HG02623 (cell line): Measurements from ENCODE around the gene CS.
A peak's percentile ranks its signal among the peaks of the same experiment; 100 is the strongest.
"Not testable (repeated sequence)": the region's sequence is repeated elsewhere in the genome, so short reads cannot be mapped to it uniquely, and the experiment has no call there.

Experiments
- ATAC-seq: cut with Tn5 transposase; IDR thresholded peaks from one replicate; pipeline ENCODE4 v1.9.1; 2021; ENCODE audit warnings: moderate library complexity; ENCODE audit not compliant: unreplicated experiment

CS gene

DNA sequence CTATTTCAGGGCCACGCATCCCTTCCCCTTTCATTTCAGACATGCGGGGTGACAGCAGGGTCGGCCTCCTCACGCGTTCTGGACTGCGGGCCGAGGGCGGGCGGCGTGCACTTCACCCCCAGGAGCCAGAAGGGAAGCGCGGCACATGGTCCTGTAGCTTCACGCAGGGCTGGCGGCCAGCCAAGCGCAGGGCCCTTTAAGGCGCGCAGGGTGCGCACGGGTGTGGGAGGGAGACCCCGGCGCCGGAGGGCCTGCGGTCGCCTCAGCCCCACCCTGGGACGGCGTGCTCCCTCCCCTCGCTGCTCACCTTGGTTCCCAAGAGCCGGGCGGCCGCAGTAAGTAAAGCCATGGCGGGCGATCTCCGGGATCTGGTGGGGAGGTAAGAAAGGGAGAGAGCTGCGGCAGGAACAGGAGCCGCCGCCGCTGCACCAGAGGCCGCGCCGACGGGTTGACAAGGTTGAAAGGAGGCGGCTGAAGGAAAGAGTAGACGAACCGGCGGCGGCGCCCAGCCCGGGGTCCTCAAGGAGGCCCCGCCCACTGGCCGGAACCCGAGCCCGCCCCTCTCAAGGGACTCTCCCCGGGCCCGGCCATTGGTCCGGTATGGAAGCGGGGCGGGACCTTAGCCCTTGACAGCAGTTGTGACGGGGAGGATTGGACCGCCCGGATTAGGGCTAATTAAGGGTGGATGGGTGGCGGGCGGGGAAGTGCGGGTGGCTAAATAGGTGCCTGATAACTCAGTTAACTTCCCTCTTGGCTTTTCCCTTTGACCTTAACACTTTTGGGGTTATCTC, at the start of gene CS:
Gene CS, minus strand, starts transcription at position 478 of the 791 bp plus-strand sequence. Its CDS starts 129 bp downstream, at position 349.
- ATAC-seq, result peak; percentile 93

- no peak for ATAC-seq
Observed at GRCh38 chr12:56348776-56349175, 48.6 kb upstream of the CS start.

DNA sequence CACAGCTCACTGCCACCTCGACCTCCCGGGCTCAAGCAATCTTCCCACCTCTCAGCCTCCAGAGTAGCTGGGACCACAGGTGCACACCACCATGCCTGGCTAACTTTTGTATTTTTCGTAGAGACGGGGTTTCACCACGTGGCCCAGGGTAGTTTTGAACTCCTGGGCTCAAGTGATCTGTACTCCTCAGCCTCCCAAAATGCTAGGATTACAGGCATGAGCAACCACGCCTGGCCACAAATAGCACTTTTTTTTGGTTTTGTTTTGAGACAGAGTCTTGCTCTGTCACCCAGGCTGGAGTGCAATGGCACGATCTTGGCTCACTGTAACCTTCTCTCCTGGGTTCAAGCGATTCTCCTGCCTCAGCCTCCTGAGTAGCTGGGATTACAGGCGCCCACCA, 47.1 kb upstream of the CS start:
- ATAC-seq, result not testable (repeated sequence)

DNA sequence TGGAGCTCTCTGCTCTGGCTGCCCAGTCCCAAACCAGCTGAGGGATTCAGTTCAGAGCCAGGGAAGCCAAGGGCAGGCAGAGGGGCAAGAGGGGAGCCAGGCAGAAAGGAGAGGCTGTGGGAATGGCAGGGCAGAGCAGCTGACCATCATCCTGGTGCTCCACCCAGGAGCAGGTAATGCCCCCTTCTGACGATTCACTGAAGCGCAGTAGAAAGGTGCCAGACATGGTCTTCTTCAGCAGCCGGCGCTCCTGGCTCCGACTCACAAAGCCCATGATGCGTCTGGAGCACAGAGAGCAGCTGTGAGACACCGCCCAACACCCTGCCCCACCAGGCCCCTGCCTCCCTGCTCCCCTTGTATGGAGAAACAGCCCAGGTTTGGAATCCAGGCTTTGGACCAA, 46.5 kb upstream of the CS start:
- ATAC-seq, result no peak

DNA sequence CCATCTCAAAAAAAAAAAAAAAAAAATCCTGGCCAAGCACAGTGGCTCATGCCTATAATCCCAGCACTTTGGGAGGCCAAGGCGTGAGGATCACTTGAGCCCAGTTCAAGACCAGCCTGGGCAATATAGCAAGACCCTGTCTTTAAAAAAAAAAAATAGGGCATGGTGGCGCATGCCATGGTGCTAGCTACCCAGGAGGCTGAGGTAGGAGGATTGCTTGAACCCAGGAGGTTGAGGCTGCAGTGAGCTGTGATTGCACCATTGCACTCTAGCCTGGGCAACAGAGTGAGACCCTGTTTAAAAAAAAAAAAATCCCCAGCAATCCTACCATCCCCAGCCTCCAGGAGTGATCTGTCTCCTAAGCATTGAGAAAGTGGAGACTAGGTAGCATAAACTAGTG, 42.2 kb upstream of the CS start:
- not testable (repeated sequence) for ATAC-seq

- no peak for ATAC-seq
Observed at GRCh38 chr12:56341616-56342015, 41.5 kb upstream of the CS start.

- no peak for ATAC-seq
Observed at GRCh38 chr12:56339158-56339422, 39.0 kb upstream of the CS start.

GRCh38 chr12:56338308-56339157, 38.4 kb upstream of the CS start, which contains the start of gene IL23A:
IL23A (plus strand) TSS chr12:56338884; CDS start chr12:56339045, 161 bp downstream.
- no peak for ATAC-seq

DNA sequence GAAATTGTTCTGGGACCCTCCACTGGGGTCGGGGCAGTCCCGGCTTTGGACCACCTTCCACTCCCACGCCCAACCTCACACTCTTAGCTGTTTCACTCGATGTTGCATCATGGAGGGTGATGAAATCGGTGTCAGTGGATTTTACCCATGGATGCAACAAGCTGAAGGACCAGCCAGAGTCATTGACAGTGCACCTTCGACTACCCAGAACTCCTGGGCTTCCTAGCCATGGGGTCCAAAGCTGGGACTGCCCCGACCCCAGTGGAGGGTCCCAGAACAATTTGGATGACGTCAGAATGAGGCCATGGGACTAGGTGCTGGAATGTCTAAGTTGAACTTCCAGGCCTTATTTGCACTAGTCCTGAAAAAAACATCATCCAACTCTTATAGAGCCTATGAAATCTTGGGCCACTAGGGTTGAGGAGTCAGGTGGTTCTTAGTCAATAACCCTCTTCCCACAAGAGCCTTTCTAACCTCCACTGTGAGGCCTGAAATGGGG, 37.7 kb upstream of the CS start:
- ATAC-seq, result no peak

GRCh38 chr12:56336361-56337167, 36.4 kb upstream of the CS start:
- no peak for ATAC-seq

DNA sequence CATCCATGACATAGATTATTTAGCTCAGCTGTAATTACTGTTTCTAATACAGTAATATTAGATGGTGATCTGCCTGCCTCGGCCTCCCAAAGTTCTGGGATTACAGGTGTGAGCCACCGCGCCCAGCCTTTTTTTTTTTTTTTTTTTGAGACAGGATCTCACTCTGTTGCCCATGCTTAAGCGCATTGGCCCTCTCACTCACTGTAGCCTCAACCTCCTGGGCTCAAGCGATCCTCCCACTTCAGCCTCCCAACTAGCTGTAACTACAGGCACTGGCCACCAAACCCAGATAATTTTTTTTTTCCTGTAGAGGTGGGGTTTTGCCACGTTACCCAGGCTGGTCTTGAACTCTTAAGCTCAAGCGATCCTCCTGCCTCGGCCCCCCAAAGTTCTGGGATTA, 35.4 kb upstream of the CS start:
- not testable (repeated sequence) for ATAC-seq

- no peak for ATAC-seq
Observed at GRCh38 chr12:56334490-56334793, 34.3 kb upstream of the CS start.

DNA sequence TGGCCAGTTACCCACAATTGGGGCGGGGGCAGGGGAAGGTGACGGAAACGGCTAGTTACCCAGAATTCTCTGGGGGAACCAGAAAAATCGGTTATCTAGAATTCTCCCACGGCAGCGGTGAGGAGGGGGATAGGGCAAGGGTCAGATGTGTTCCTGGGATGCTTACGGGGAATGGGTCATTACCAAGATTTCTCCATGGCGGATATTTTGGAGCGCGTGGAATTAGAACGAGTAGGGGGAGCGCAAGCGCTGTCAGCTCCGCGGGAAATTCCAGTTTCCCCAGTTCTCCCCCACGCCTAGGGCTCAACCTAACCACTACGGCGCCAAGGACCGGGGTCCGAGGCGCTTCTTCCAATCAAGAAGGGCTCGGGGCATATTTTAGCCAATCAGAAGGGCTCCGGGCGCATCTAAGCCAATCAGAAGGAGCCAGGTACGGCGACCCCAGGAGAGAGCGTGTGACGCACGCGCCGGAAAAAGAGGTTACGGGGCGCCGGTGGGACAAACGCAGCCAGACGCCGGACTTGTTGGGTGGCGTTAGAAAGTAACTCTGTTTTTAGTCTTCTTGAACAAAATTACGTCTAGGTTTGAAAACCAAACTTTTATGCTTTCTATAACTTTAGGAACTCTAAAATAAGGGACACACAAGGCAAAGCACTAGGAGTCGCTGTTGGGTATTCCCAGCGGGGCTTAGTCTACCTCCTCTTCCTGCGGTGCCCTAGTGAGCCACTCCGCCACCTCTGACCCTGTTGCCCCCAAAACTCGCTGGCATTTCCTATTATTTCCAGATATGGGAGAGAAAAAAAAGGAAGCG, 33.8 kb upstream of the CS start, which contains the start of gene PAN2:
Gene PAN2, minus strand, starts transcription at position 322 of the 811 bp plus-strand sequence. CDS start 906 bp downstream, outside the sequence.
- peak; percentile 86 for ATAC-seq

- no peak for ATAC-seq
Observed at GRCh38 chr12:56333197-56333678, 33.1 kb upstream of the CS start.

DNA sequence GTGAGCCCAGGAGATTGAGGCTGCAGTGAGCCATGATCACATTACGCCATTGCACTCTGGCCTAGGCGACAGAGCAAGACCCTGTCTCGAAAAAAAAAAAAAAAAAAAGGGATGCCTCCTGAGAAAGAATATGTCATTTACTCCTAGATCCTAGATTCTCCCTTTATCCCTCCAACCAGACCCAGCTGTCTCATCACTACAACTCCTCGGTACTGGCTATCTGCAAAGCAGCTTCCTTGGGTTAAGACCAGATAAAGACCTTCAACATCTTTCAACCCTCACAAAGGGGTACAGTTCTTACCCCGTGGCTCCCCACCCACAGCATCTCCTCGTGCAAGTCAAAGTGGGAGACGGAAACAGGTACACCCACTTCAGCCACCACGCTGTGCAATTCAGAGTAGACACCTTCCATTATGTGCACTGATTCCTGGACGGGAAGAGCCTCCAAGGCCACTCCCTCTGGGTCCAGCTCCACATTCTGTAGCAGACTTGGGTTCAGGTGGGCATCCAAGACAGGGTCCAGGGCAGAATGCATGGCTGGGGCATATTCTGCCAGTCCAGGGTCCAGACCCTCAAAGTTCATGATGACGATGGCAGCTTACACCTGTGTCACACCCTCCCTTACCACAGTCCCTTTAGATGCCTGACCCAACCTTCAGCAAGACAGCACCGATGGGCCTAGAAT, 32.5 kb upstream of the CS start:
- no peak for ATAC-seq

- no peak for ATAC-seq
Observed at GRCh38 chr12:56330936-56331490, 30.9 kb upstream of the CS start.

DNA sequence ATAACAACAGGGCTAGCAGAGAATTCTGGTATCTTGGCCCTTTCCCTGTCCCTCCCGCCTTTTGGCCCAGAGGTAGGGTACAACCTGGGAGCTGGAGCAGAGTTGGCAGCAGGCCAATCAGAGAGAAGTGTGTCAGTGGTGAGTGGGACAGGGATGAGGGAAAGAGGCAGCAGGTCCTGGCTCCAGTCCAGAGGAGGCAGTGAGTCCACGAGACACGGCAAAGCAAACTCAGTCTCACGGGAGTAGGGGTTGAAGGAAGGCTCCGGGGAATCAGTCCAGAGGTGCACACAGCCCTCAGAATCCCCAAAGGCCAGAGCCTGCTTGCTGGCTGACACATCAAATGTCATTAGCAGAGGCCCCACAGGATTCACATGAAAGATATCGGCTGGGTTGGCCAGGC, 26.4 kb upstream of the CS start:
- no peak for ATAC-seq

GRCh38 chr12:56326126-56326525, 26.0 kb upstream of the CS start:
- no peak for ATAC-seq

GRCh38 chr12:56324206-56324605, 24.1 kb upstream of the CS start:
- no peak for ATAC-seq
